Kidney epithelial cell (primary cell): ENCODE results near the gene SPTA1. TPM values are rescaled to one million over a fixed set of nuclear protein-coding genes. Genes with fewer than 3 reads are reported as not detected.

Source experiments
- DNase-seq: peaks from one replicate; pipeline ENCODE4 v3.0.0-alpha.2; 2010; ENCODE audit warnings: low read depth
- H3K27me3 ChIP-seq: 2 replicates; pipeline ENCODE4 v1.6.0; 2011; ENCODE audit warnings: low read length; ENCODE audit not compliant: control insufficient read depth, insufficient read depth
- H3K36me3 ChIP-seq: 2 replicates; pipeline ENCODE4 v1.5.1; 2011; ENCODE audit warnings: low read length; ENCODE audit not compliant: control insufficient read depth, insufficient read depth
- H3K4me3 ChIP-seq: 2 replicates; pipeline ENCODE4 v1.5.1; 2011; ENCODE audit warnings: low read depth, mild to moderate bottlenecking, control low read depth, low read length
- CTCF ChIP-seq: IDR thresholded peaks from 2 replicates; pipeline ENCODE4 v1.5.1; 2011; ENCODE audit warnings: mild to moderate bottlenecking, moderate library complexity, low read length, control low read depth, inconsistent platforms; ENCODE audit not compliant: insufficient read depth, poor library complexity, severe bottlenecking
- total RNA-seq: library from RNA; depleted of rRNA; stranded (reverse); fragments of >200 nt; gene quantifications from 2 replicates; pipeline ENCODE4 v1.2.3, GENCODE V29; 2015

SPTA1 gene
- total RNA-seq, 1 donor from 2014 or later = not detected

GRCh38 chr1:158714754-158715153, 28.2 kb upstream of the SPTA1 start:
- Histone ChIP-seq H3K27me3 (no peaks in the 10 kb centered on the region), H3K36me3 (no peaks in the 10 kb centered on the region), H3K4me3 (no peak overlapping the region)
- no peak for DNase-seq
- TF ChIP-seq CTCF = no peak

- no peak for DNase-seq
- Histone ChIP-seq H3K4me3 (no peak overlapping the region), H3K36me3 (no peaks in the 10 kb centered on the region), H3K27me3 (no peaks in the 10 kb centered on the region)
- no peak for TF ChIP-seq CTCF
Measured at GRCh38 chr1:158711098-158711497, 24.6 kb upstream of the SPTA1 start.

GRCh38 chr1:158706096-158706495, 19.6 kb upstream of the SPTA1 start:
- H3K36me3 ChIP-seq = no peaks in the 10 kb centered on the region
- H3K4me3 ChIP-seq = no peak overlapping the region
- no peak for TF ChIP-seq CTCF
- DNase-seq = no peak
- H3K27me3 ChIP-seq = no peaks in the 10 kb centered on the region

- no peak within 1 kb of the TSS for H3K4me3 ChIP-seq
- TF ChIP-seq CTCF = no peak
- no peak for DNase-seq
- no peaks in the 10 kb centered on the region for H3K36me3 ChIP-seq
- H3K27me3 ChIP-seq = no peaks in the 10 kb centered on the region
Measured at GRCh38 chr1:158700552-158700951, 14.0 kb upstream of the SPTA1 start, which contains the start of gene OR6K2. Gene OR6K2 (minus strand): TSS chr1:158700652. CDS start chr1:158700652, 0 bp downstream.

- Histone ChIP-seq H3K36me3 (no peaks in the 10 kb centered on the region), H3K4me3 (no peak overlapping the region), H3K27me3 (no peaks in the 10 kb centered on the region)
- TF ChIP-seq CTCF = no peak
- no peak for DNase-seq
Measured at GRCh38 chr1:158694596-158694995, 8.1 kb upstream of the SPTA1 start.

- no peaks in the 10 kb centered on the region for H3K27me3 ChIP-seq
- DNase-seq = no peak
- TF ChIP-seq CTCF = no peak
- H3K4me3 ChIP-seq = no peak overlapping the region
- H3K36me3 ChIP-seq = no peaks in the 10 kb centered on the region
Measured at GRCh38 chr1:158692356-158692755, 5.8 kb upstream of the SPTA1 start.
